HG03025 (cell line): ENCODE measurements around the gene SLC25A24.

Experiments used
- ATAC-seq: cut with Tn5 transposase; IDR thresholded peaks from one replicate; pipeline ENCODE4 v1.9.1; 2021; ENCODE audit warnings: mild to moderate bottlenecking, moderate library complexity; ENCODE audit not compliant: unreplicated experiment, low FRiP score

The SLC25A24 gene

DNA sequence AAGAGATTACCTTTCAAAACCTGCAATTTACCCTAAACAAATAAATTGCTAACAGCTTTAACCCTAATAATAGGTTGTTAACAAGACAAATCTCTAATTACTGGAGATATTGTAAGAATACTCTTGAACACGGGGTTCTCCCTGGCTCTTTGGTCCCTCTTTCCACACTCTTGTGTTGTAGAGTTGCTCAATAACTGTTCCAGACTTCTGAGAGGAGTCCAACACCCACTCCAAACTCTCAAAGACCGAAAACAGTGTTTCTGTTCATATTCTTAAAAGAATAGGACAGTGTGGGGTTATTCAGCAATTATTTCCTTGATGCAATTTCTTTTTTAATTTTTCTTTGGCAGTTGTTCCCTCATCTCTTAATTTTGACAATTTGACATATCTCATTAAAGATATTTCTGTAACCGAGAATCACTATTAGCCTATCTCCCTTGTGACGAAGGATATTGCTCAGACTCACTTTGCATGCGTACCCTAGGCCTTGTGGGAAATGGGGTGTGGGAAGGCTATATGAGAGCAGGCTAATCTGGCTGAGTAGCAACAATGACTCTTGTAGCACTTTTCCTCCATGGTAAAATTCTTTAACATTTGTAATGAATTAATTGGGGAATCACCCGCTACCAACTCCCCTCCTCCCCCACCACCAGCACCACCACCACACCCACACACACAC, 90.7 kb downstream of the SLC25A24 start:
- ATAC-seq, result no peak

DNA sequence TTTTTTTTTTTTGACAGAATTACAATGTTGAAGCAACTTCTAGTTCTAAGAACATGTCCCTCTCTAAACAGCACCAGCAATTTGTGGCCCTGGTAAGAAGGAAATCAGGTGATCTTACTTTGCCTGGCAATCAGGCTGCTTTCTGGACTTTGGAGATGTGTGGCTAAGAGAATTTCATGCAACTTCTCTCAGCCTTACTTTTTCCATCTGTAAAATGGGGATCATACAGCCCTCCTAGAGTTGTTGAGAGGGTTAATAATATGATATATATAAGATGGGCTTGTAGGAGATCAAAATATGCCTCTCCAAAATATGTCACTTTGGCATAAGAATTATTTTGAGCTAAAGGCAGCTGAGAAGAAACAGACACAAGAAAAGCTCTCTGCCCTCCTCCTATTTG, 92.0 kb downstream of the SLC25A24 start:
- ATAC-seq, result no peak

DNA sequence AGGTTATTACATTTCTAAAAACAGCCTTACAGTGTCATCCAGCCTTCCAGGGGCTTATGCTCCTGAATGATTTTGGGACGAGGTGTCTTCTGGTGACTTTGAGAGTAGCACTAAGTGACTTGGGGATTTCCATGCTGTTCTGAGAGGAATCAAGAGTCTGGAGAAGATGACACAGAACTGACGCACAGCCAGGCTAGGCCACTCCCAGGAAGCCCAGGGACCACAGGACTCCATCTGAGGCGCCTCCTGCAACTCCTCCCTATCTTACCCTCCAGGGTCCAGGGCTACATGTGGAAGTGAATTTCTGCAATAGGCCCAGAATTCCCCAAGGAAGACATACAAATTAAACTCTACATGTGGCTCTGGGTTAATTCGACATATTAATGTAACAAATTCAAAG, 92.5 kb downstream of the SLC25A24 start:
- ATAC-seq, result no peak

DNA sequence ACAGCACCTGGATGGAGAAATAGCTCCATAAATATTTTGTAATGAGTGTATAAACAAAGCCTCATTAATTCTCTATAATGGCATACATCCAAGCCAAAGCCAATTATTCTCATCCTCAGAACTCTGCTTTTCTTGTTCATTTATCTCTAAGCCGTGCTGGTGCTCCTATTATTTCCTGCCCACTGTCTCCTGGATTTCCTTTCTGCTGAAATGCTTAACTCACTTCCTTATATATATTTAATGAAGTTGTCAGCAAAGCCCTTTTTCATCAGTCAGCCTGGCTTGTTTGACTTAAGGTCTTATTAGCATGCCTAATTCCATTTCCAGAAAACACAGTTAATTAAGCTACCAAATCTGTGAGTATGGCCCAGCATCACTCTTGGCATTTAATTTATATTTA, 93.4 kb downstream of the SLC25A24 start:
- ATAC-seq, result no peak

DNA sequence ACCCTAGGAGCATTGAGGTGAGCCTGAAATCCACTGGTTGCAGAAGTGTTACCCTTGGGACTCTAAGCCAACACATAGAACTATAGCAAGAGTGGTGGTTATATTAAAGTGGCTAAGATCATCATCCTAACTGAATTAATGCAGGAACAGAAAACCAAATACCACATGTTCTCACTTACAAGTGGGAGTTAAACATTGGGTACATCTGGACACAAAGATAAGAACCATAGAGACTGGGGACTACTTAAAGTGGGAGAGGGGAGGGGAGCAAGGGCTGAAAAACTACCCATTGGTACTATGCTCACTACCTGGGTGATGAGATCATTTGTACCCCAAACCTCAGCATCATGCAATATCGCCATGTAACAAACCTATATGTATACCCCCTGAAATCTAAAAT, 100.0 kb downstream of the SLC25A24 start:
- no peak for ATAC-seq

DNA sequence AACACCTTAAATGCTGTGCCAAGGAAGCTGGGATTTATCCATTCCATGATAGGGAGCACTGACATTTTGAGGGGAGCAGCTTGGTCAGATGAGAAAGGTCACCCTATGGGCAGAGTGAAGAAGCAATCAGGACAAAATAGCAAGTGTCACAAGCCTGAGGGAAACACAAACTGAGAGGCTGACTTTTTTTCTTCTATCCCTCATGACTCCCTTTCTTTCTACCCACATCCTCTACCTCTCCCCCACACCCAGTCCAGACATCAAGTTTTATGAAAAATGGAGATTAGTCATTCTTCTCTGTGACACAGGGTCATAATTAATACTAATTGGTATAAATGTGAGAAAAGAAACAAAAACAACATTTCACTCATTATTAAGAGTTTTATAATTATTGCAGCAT, 103.1 kb downstream of the SLC25A24 start:
- no peak for ATAC-seq

DNA sequence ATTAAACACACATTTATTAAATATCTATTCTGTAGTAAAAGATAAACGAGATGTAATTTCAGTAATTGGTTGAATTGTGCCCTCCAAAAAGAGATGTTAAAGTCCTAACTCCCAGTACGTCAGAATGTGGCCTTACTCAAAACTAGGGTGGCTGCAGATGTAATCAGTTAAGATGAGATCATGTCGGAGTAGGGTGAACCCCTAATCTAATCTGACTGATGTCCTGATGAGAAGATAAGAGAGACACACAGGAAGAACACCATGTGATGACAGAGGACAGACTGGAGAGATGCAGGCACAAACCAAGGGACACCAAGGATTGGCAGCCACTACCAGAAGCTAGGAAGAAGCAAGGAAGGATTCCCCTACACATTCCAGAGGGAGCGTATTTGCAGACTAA, 104.1 kb downstream of the SLC25A24 start:
- ATAC-seq, result no peak

DNA sequence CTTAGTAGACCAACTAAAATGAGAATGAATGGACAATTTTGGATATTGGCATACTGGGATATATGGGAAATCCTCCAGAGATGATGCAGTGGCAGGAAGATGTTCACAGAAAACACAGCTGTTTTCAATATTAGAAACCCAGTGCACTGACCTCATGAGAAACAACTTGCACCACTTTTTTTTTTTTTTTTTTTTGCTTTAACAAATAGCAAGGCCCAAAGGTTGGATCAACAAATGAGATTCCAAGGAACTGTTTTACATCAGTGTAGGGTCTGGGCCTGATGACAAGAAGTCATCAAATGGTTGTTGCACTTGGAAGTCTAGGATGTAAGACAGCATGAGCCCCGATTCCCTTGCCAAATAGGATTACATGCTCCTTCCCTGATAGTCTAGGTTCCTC, 110.7 kb downstream of the SLC25A24 start:
- no peak for ATAC-seq

DNA sequence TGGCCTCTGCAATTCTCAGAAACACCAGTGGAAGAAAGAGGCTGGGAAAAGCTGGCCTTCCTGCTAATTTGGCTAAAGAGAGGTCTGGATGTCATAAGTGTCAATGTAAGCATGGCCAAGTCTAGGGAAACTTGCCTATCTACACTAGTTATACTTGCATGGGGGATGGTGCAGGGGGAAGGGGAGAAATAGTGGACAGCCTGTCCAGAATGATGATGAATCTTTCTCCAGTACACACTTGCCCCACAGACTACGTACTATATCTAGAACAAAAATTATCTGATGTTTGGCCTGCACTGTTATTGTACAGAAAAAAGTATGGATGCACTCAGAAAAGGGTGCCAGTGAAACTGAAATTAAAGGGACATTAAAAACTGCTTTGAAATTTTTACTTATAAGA, 114.5 kb downstream of the SLC25A24 start:
- ATAC-seq, result no peak

DNA sequence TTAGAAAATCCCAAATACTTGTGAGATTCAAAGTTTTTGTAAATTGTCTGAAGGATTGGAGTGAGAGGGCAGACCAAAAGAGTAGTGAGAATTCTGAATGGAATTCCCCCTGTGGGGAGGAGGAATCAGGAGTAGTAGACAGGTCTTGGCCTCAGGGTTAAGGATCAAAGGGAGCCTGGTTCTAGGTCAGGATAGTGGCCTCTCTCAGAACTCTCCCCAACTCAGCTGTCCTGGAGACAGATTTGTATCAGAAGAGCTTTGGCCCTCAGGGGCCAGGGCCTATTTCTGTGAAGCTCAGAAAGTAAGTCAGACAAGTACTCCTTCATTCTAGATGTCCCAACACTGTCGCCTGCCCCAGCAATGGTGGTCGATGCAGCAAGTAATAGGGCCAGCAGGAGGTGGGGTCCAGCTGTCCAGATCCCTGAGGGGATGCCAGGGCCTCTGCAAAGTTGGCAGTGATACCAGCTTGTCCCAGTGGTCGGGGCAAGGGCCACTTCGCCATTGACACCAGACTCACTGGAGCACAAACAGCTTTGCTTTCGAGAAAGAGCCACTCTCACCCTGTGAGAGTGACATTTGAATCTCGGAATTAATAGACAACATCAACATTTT, 115.2 kb downstream of the SLC25A24 start:
- no peak for ATAC-seq
